HepG2 (cell line): ENCODE data around the gene ACSM2B. TPM values are rescaled to one million over a fixed set of nuclear protein-coding genes. Genes with fewer than 3 reads are reported as not detected.

Experiments
- ATAC-seq: fragments of 200-7000 bp; cut with Tn5 transposase; 3 replicates; pipeline ENCODE4 v1.9.1; 2020; ENCODE audit warnings: mild to moderate bottlenecking, moderate library complexity
- BruUV-seq: library from RNA; stranded (reverse); fragments of 400-500 nt; replicated peaks from 2 replicates; lab custom pipeline; 2021; lab: Mats Ljungman, UMichigan
- CTCF ChIA-PET: fragments of 300-600 bp; formaldehyde crosslinking; extraction: SDS; loops from one replicate; lab custom pipeline; 2021; ENCODE audit warnings: low total read pairs, inconsistent platforms, low intra/inter-chr PET ratio; lab: Yijun Ruan, JAX
- POLR2A ChIA-PET: fragments of 350-600 bp; sonication (Branson Sonifier 250); formaldehyde crosslinking; loops from one replicate; lab custom pipeline; 2020; ENCODE audit warnings: antibody characterized with exemption, inconsistent platforms; lab: Yijun Ruan, JAX
- DNase-seq: peaks from one replicate; pipeline ENCODE4 v3.0.0-alpha.2; 2015; ENCODE audit warnings: low spot score
- FAIRE-seq: peaks from 3 replicates; lab custom pipeline; 2011; peaks lifted over from hg19 to GRCh38; lab: Jason Lieb, UNC
- H2AFZ ChIP-seq: one replicate; pipeline ENCODE4 v1.6.1; 2011; ENCODE audit warnings: low read length, inconsistent platforms
- H3K27ac ChIP-seq: fragments of 300-600 bp; 3 replicates; pipeline ENCODE4 v1.8.0; 2011; ENCODE audit warnings: mixed run types, mild to moderate bottlenecking, mixed read lengths, low read length, inconsistent platforms; ENCODE audit not compliant: insufficient read depth; ENCODE audit errors: extremely low read length
- H3K27me3 ChIP-seq, 2 experiments: fragments of 200-600 bp in 1 of 2; 2 replicates in 1 of 2; 3 replicates in 1 of 2; pipeline versions ENCODE4 v1.6.0 to v1.8.0; 2011; ENCODE audit warnings: low read length in 2 of 2, mild to moderate bottlenecking in 2 of 2, moderate library complexity in 2 of 2, inconsistent platforms in 1 of 2; ENCODE audit not compliant: insufficient read depth in 2 of 2, control insufficient read depth in 1 of 2
- H3K36me3 ChIP-seq, 2 experiments: fragments of 200-600 bp in 1 of 2; replicated peaks in 1 of 2; 2 replicates in 1 of 2; 3 replicates in 1 of 2; pipeline versions ENCODE4 v1.5.1 to v1.8.0; 2011; ENCODE audit warnings: low read length in 2 of 2, inconsistent platforms in 1 of 2; ENCODE audit not compliant: insufficient read depth in 2 of 2, control insufficient read depth in 1 of 2
- H3K4me1 ChIP-seq: 2 replicates; pipeline ENCODE4 v1.5.1; 2012; ENCODE audit warnings: low read length, inconsistent platforms; ENCODE audit not compliant: insufficient read depth
- H3K4me2 ChIP-seq: 2 replicates; pipeline ENCODE4 v1.6.0; 2011; ENCODE audit warnings: low read depth, low read length, inconsistent platforms
- H3K4me3 ChIP-seq, 3 experiments: fragments of 200-600 bp in 1 of 3; sonication (generic), shearing (Covaris generic) in 1 of 3; replicated peaks in 1 of 3; 2 replicates each; pipeline ENCODE4 v1.5.1; 2011 to 2016; ENCODE audit warnings: low read length in 3 of 3, inconsistent platforms in 2 of 3, low read depth in 2 of 3, mild to moderate bottlenecking in 2 of 3, control low read depth in 1 of 3, mixed read lengths in 1 of 3; ENCODE audit not compliant: insufficient read depth in 1 of 3
- H3K79me2 ChIP-seq: one replicate; pipeline ENCODE4 v1.6.1; 2011; ENCODE audit warnings: low read length, inconsistent platforms; ENCODE audit not compliant: insufficient read depth
- H3K9ac ChIP-seq: 2 replicates; pipeline ENCODE4 v1.6.0; 2011; ENCODE audit warnings: mild to moderate bottlenecking, low read depth, low read length, inconsistent platforms; ENCODE audit not compliant: insufficient read depth
- H3K9me3 ChIP-seq: 2 replicates; pipeline ENCODE4 v1.5.1; 2012; ENCODE audit warnings: mild to moderate bottlenecking, low read length
- H4K20me1 ChIP-seq: 2 replicates; pipeline ENCODE4 v1.6.0; 2011; ENCODE audit warnings: inconsistent platforms, mild to moderate bottlenecking, low read length, moderate library complexity; ENCODE audit not compliant: insufficient read depth
- ARHGAP35 ChIP-seq: sonication (generic); formaldehyde crosslinking; IDR thresholded peaks from 2 replicates; pipeline ENCODE4 v1.9.0; 2022; ENCODE audit warnings: mild to moderate bottlenecking, inconsistent platforms, moderate library complexity, missing genetic modification reagents, borderline replicate concordance
- E2F2 ChIP-seq: sonication (generic); formaldehyde crosslinking; IDR thresholded peaks from 2 replicates; pipeline ENCODE4 v1.4.0; 2020; ENCODE audit warnings: missing genetic modification reagents, borderline replicate concordance
- FOXA1 ChIP-seq, 2 experiments: fragments of 450-650 bp in 1 of 2; sonication (generic) in 1 of 2; formaldehyde crosslinking in 1 of 2; IDR thresholded peaks; 2 replicates each; pipeline versions ENCODE4 v1.4.0 to v1.6.1; 2016 to 2020; ENCODE audit warnings: missing genetic modification reagents in 1 of 2
- GZF1 ChIP-seq: sonication (generic); formaldehyde crosslinking; IDR thresholded peaks from 2 replicates; pipeline ENCODE4 v1.5.1; 2020; ENCODE audit warnings: mild to moderate bottlenecking, missing genetic modification reagents
- HNF4A ChIP-seq: sonication (generic); formaldehyde crosslinking; IDR thresholded peaks from 2 replicates; pipeline ENCODE4 v1.4.0; 2020; ENCODE audit warnings: missing genetic modification reagents
- JARID2 ChIP-seq: sonication (generic); formaldehyde crosslinking; IDR thresholded peaks from 2 replicates; pipeline ENCODE4 v1.8.1; 2023; ENCODE audit warnings: missing genetic modification reagents, inconsistent platforms; ENCODE audit not compliant: insufficient replicate concordance
- MBNL3 ChIP-seq: fragments of 250-450 bp; sonication (Bioruptor Pico); conservative IDR thresholded peaks from 2 replicates; pipeline ENCODE4 v1.8.0; 2022; ENCODE audit warnings: mild to moderate bottlenecking, inconsistent platforms
- PLRG1 ChIP-seq: fragments of 450-650 bp; conservative IDR thresholded peaks from 2 replicates; pipeline ENCODE4 v1.6.1; 2016
- SMARCC2 ChIP-seq: fragments of 450-650 bp; IDR thresholded peaks from 2 replicates; pipeline ENCODE4 v1.6.1; 2017; ENCODE audit warnings: antibody characterized with exemption, mild to moderate bottlenecking
- SOX6 ChIP-seq, 2 experiments: fragments of 450-650 bp in 1 of 2; sonication (generic) in 1 of 2; formaldehyde crosslinking in 1 of 2; IDR thresholded peaks; 2 replicates each; pipeline versions ENCODE4 v1.4.0 to v1.6.1; 2017 to 2020; ENCODE audit warnings: antibody characterized with exemption in 1 of 2, mild to moderate bottlenecking in 1 of 2, missing genetic modification reagents in 1 of 2
- U2AF2 ChIP-seq: fragments of 200-400 bp; formaldehyde crosslinking; IDR thresholded peaks from 2 replicates; pipeline ENCODE4 v1.6.1; 2017; ENCODE audit warnings: low read depth, mild to moderate bottlenecking, low read length
- YY1 ChIP-seq: IDR thresholded peaks from 2 replicates; pipeline ENCODE4 v1.6.1; 2011; ENCODE audit warnings: low read length, low read depth, moderate library complexity, mild to moderate bottlenecking; ENCODE audit not compliant: insufficient read depth, insufficient replicate concordance
- ZMYM3 ChIP-seq: sonication (generic); formaldehyde crosslinking; IDR thresholded peaks from 2 replicates; pipeline ENCODE4 v1.5.1; 2020; ENCODE audit warnings: mild to moderate bottlenecking, missing genetic modification reagents
- ZNF180 ChIP-seq: sonication (generic); formaldehyde crosslinking; IDR thresholded peaks from 2 replicates; pipeline ENCODE4 v1.4.0; 2020; ENCODE audit warnings: low read depth, missing genetic modification reagents, borderline replicate concordance
- ZNF251 ChIP-seq: sonication (generic); formaldehyde crosslinking; IDR thresholded peaks from 2 replicates; pipeline ENCODE4 v1.9.0; 2021; ENCODE audit warnings: mild to moderate bottlenecking, missing genetic modification reagents
- ZNF333 ChIP-seq: sonication (generic); formaldehyde crosslinking; IDR thresholded peaks from 2 replicates; pipeline ENCODE4 v1.4.0; 2020; ENCODE audit warnings: mild to moderate bottlenecking, missing genetic modification reagents, borderline replicate concordance
- ZNF777 ChIP-seq: sonication (generic); formaldehyde crosslinking; IDR thresholded peaks from 2 replicates; pipeline ENCODE4 v1.4.0; 2020; ENCODE audit warnings: missing genetic modification reagents
- ZSCAN30 ChIP-seq: sonication (generic); formaldehyde crosslinking; IDR thresholded peaks from 2 replicates; pipeline ENCODE4 v1.5.0; 2020; ENCODE audit warnings: mild to moderate bottlenecking, missing genetic modification reagents
- WGBS: methylation state at CpG from one replicate; pipeline ENCODE4 v1.1.6; 2017; ENCODE audit warnings: low lambda C conversion rate; 5-methylcytosine and 5-hydroxymethylcytosine counted together
- in situ Hi-C: cut with HindIII; loops from 2 replicates; pipeline ENCODE4 v1.10.0; 2017; ENCODE audit warnings: low pct_unique_long_range_greater_than_20kb; ENCODE audit not compliant: extremely low pct_ligation_motif_present
- intact Hi-C: fragments of 100-400 bp; cut with micrococcal nuclease; formaldehyde crosslinking; loops from one replicate; pipeline ENCODE4 v1.10.0; 2022; ENCODE audit not compliant: unreplicated experiment
- polyA plus RNA-seq, 8 experiments: library from polyadenylated mRNA; depleted of rRNA in 3 of 8; stranded (reverse) in 7 of 8; unstranded in 1 of 8; fragments of >200 nt; fragmentation: Illumina TruSeq in 4 of 8; extraction: Trizol in 4 of 8; gene quantifications; 2 replicates each; pipeline versions ENCODE4 v1.2.1 to v1.2.3, GENCODE V29; 2011 to 2016; ENCODE audit warnings: low read depth in 4 of 8, missing spikeins in 1 of 8, mixed read lengths in 1 of 8; ENCODE audit not compliant: insufficient read depth in 1 of 8
- total RNA-seq, 5 experiments: library from RNA; depleted of rRNA; stranded (reverse); fragments of >200 nt; fragmentation: Illumina TruSeq; extraction: Trizol; gene quantifications; 2 replicates each; pipeline ENCODE4 v1.2.3, GENCODE V29; 2016; ENCODE audit warnings: low read depth in 1 of 5
- TF ChIP-seq, protein P1 (sequence below): IDR thresholded peaks from 2 replicates; pipeline ENCODE4 v1.6.1; 2018; ENCODE audit warnings: missing genetic modification reagents
- TF ChIP-seq, protein P2 (sequence below): sonication (generic); formaldehyde crosslinking; IDR thresholded peaks from 2 replicates; pipeline ENCODE4 v1.4.0; 2020; ENCODE audit warnings: missing genetic modification reagents, mild to moderate bottlenecking, borderline replicate concordance

The ACSM2B gene
- total and polyA plus RNA-seq, 2 of the 13 experiments (the other 11 are each of a cell fraction or from before 2014, with no cell fraction given), result 22.9 to 34.0 TPM

GRCh38 chr16:20520103-20520502, 56.1 kb downstream of the ACSM2B start:
- Histone ChIP-seq H3K9ac (no peak overlapping the region), H3K36me3 (no peaks in the 10 kb centered on the region), H3K4me3 (no peak overlapping the region), H2AFZ (no peak overlapping the region), H3K4me1 (peaks cover 16% of the 10 kb centered on the region), H4K20me1 (no peaks in the 10 kb centered on the region), H3K27me3 (no peaks in the 10 kb centered on the region), H3K4me2 (no peak overlapping the region), H3K79me2 (no peaks in the 10 kb centered on the region), H3K27ac (no peak overlapping the region), H3K9me3 (no peaks in the 10 kb centered on the region)
- ATAC-seq (no peak), FAIRE-seq (no peak), DNase-seq (no peak)
- ChIA-PET CTCF (no interaction called here), POLR2A (no interaction called here)
- intact Hi-C loops (no loop called here), in situ Hi-C loops (no loop called here)
- 53% methylated on average over 1 of the region's 1 CpG for WGBS
- BruUV-seq, result no TSS peak
- TF ChIP-seq ZMYM3 (CRISPR knock-in tag) (no peak), PLRG1 (0 out of 2 replicates have a peak, but pooled peaks have one; percentile 66), SOX6 (IDR thresholded peaks at IDR 0.05) (peak; percentile 36; the same call in 1 of the 2 replicates), SOX6 (CRISPR knock-in tag; IDR thresholded peaks at IDR 0.05) (no peak), SMARCC2 (no peak), ZSCAN30 (CRISPR knock-in tag) (no peak), FOXA1 (IDR thresholded peaks at IDR 0.05) (0 out of 2 replicates have a peak, but pooled peaks have one; percentile 40), FOXA1 (CRISPR knock-in tag; IDR thresholded peaks at IDR 0.05) (no peak), E2F2 (CRISPR knock-in tag) (no peak), ZNF180 (CRISPR knock-in tag) (no peak), HNF4A (CRISPR knock-in tag) (no peak), GZF1 (CRISPR knock-in tag) (no peak), ZNF251 (no peak), JARID2 (no peak), ZNF777 (CRISPR knock-in tag) (no peak), MBNL3 (CRISPR knock-in tag) (no peak), YY1 (no peak), ARHGAP35 (CRISPR knock-in tag) (no peak), ZNF333 (CRISPR knock-in tag) (no peak), U2AF2 (0 out of 2 replicates have a peak, but pooled peaks have one; percentile 57)
- TF ChIP-seq, protein P1, sequence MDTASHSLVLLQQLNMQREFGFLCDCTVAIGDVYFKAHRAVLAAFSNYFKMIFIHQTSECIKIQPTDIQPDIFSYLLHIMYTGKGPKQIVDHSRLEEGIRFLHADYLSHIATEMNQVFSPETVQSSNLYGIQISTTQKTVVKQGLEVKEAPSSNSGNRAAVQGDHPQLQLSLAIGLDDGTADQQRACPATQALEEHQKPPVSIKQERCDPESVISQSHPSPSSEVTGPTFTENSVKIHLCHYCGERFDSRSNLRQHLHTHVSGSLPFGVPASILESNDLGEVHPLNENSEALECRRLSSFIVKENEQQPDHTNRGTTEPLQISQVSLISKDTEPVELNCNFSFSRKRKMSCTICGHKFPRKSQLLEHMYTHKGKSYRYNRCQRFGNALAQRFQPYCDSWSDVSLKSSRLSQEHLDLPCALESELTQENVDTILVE (CRISPR knock-in tag), result no peak
- TF ChIP-seq, protein P2, sequence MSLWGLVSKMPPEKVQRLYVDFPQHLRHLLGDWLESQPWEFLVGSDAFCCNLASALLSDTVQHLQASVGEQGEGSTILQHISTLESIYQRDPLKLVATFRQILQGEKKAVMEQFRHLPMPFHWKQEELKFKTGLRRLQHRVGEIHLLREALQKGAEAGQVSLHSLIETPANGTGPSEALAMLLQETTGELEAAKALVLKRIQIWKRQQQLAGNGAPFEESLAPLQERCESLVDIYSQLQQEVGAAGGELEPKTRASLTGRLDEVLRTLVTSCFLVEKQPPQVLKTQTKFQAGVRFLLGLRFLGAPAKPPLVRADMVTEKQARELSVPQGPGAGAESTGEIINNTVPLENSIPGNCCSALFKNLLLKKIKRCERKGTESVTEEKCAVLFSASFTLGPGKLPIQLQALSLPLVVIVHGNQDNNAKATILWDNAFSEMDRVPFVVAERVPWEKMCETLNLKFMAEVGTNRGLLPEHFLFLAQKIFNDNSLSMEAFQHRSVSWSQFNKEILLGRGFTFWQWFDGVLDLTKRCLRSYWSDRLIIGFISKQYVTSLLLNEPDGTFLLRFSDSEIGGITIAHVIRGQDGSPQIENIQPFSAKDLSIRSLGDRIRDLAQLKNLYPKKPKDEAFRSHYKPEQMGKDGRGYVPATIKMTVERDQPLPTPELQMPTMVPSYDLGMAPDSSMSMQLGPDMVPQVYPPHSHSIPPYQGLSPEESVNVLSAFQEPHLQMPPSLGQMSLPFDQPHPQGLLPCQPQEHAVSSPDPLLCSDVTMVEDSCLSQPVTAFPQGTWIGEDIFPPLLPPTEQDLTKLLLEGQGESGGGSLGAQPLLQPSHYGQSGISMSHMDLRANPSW (CRISPR knock-in tag), result no peak
